ENCODE results near the gene ANKRD33B.

ANKRD33B gene

GRCh38 chr5:10610058-10610457 is 46.2 kb downstream of the ANKRD33B start:
- peak overlapping the region; percentile 23; the same call in 1 of the 2 replicates for H3K27ac ChIP-seq
- no peak for TF ChIP-seq Cebpa-rat (IDR thresholded peaks at IDR 0.05)
- H3K4me3 ChIP-seq, result no peak overlapping the region
- H3K27me3 ChIP-seq, result no peaks in the 10 kb centered on the region
- H3K9ac ChIP-seq, result no peak overlapping the region
- H3K36me3 ChIP-seq, result peaks cover 19% of the 10 kb centered on the region
- H4K20me1 ChIP-seq, result peaks cover 36% of the 10 kb centered on the region
- peaks cover 74% of the 10 kb centered on the region for H3K4me1 ChIP-seq
- H3K9me3 ChIP-seq, result no peaks in the 10 kb centered on the region
- H3K4me2 ChIP-seq, result peak overlapping the region; percentile 93; the same call in 1 of the 2 replicates

- H3K4me1 ChIP-seq, result peaks cover 62% of the 10 kb centered on the region
- no peak overlapping the region for H3K9ac ChIP-seq
- H3K4me3 ChIP-seq, result no peak overlapping the region
- no peak for TF ChIP-seq Cebpa-rat (IDR thresholded peaks at IDR 0.05)
- H3K9me3 ChIP-seq, result no peaks in the 10 kb centered on the region
- peak overlapping the region; percentile 31; the same call in 1 of the 2 replicates for H3K27ac ChIP-seq
- H3K27me3 ChIP-seq, result no peaks in the 10 kb centered on the region
- no peak overlapping the region; the same call in 1 of the 2 replicates for H3K4me2 ChIP-seq
- H4K20me1 ChIP-seq, result peaks cover 46% of the 10 kb centered on the region
- H3K36me3 ChIP-seq, result peaks cover 18% of the 10 kb centered on the region
These were observed 47.4 kb downstream of the ANKRD33B start for GRCh38 chr5:10611290-10611689.

- Histone ChIP-seq H3K27me3 (no peaks in the 10 kb centered on the region), H3K4me2 (no peak overlapping the region), H3K27ac (0 out of 2 replicates have a peak overlapping the region, but pooled peaks have one; percentile 31), H3K9me3 (no peaks in the 10 kb centered on the region), H4K20me1 (peaks cover 55% of the 10 kb centered on the region), H3K4me3 (no peak overlapping the region), H3K9ac (no peak overlapping the region), H3K4me1 (peaks cover 52% of the 10 kb centered on the region), H3K36me3 (peaks cover 24% of the 10 kb centered on the region)
- no peak for TF ChIP-seq Cebpa-rat (IDR thresholded peaks at IDR 0.05)
These were observed 48.4 kb downstream of the ANKRD33B start for GRCh38 chr5:10612251-10612650.

GRCh38 chr5:10615693-10616092 is 51.8 kb downstream of the ANKRD33B start:
- peaks cover 59% of the 10 kb centered on the region for H3K36me3 ChIP-seq
- H3K9me3 ChIP-seq, result peaks cover 32% of the 10 kb centered on the region
- no peak overlapping the region for H3K4me3 ChIP-seq
- H3K4me2 ChIP-seq, result no peak overlapping the region
- no peak overlapping the region for H3K9ac ChIP-seq
- TF ChIP-seq Cebpa-rat (IDR thresholded peaks at IDR 0.05), result no peak
- H3K27me3 ChIP-seq, result no peaks in the 10 kb centered on the region
- no peak overlapping the region for H3K27ac ChIP-seq
- peaks cover 74% of the 10 kb centered on the region for H4K20me1 ChIP-seq
- H3K4me1 ChIP-seq, result peaks cover 18% of the 10 kb centered on the region

- peaks cover 5% of the 10 kb centered on the region for H3K4me1 ChIP-seq
- H3K9ac ChIP-seq, result no peak overlapping the region
- TF ChIP-seq Cebpa-rat (IDR thresholded peaks at IDR 0.05), result no peak
These were observed 53.2 kb downstream of the ANKRD33B start for GRCh38 chr5:10617103-10617502.

GRCh38 chr5:10618311-10618710 is 54.4 kb downstream of the ANKRD33B start:
- no peak overlapping the region for H3K4me3 ChIP-seq
- H3K4me2 ChIP-seq, result no peak overlapping the region
- H3K4me1 ChIP-seq, result 0 out of 2 replicates have a peak, but pooled peaks cover 9% of the 10 kb centered on the region
- H3K27ac ChIP-seq, result no peak overlapping the region
- H4K20me1 ChIP-seq, result peaks cover 67% of the 10 kb centered on the region
- H3K36me3 ChIP-seq, result peaks cover 69% of the 10 kb centered on the region
- H3K9ac ChIP-seq, result no peak overlapping the region
- no peak for TF ChIP-seq Cebpa-rat (IDR thresholded peaks at IDR 0.05)
- no peaks in the 10 kb centered on the region for H3K27me3 ChIP-seq
- H3K9me3 ChIP-seq, result peaks cover 38% of the 10 kb centered on the region

More at GRCh38 chr5:10617103-10617502, 53.2 kb downstream of the ANKRD33B start:
- peaks cover 64% of the 10 kb centered on the region for H3K36me3 ChIP-seq
- no peak overlapping the region for H3K4me2 ChIP-seq
- peaks cover 69% of the 10 kb centered on the region for H4K20me1 ChIP-seq
- H3K27ac ChIP-seq, result no peak overlapping the region
- H3K27me3 ChIP-seq, result no peaks in the 10 kb centered on the region
- H3K4me3 ChIP-seq, result no peak overlapping the region
- H3K9me3 ChIP-seq, result peaks cover 38% of the 10 kb centered on the region

GRCh38 chr5:10619649-10620048 is 55.8 kb downstream of the ANKRD33B start:
- H3K27ac ChIP-seq, result no peak overlapping the region
- peaks cover 13% of the 10 kb centered on the region; the same call in 1 of the 2 replicates for H3K4me1 ChIP-seq
- H3K9ac ChIP-seq, result no peak overlapping the region
- H4K20me1 ChIP-seq, result peaks cover 64% of the 10 kb centered on the region
- no peak for TF ChIP-seq Cebpa-rat (IDR thresholded peaks at IDR 0.05)
- H3K36me3 ChIP-seq, result peaks cover 77% of the 10 kb centered on the region
- peaks cover 38% of the 10 kb centered on the region for H3K9me3 ChIP-seq
- no peak overlapping the region for H3K4me3 ChIP-seq
- H3K27me3 ChIP-seq, result no peaks in the 10 kb centered on the region
- no peak overlapping the region for H3K4me2 ChIP-seq

- no peak overlapping the region for H3K9ac ChIP-seq
These were observed 56.5 kb downstream of the ANKRD33B start for GRCh38 chr5:10620346-10620745.

GRCh38 chr5:10621832-10622231 is 58.0 kb downstream of the ANKRD33B start:
- Histone ChIP-seq H3K4me1 (peaks cover 35% of the 10 kb centered on the region), H3K4me3 (no peak overlapping the region), H3K4me2 (no peak overlapping the region), H4K20me1 (peaks cover 66% of the 10 kb centered on the region), H3K36me3 (peaks cover 86% of the 10 kb centered on the region), H3K27ac (no peak overlapping the region), H3K9me3 (peaks cover 38% of the 10 kb centered on the region), H3K27me3 (no peaks in the 10 kb centered on the region), H3K9ac (no peak overlapping the region)
- no peak for TF ChIP-seq Cebpa-rat (IDR thresholded peaks at IDR 0.05)

More at GRCh38 chr5:10620346-10620745, 56.5 kb downstream of the ANKRD33B start:
- Histone ChIP-seq H3K36me3 (peaks cover 83% of the 10 kb centered on the region), H3K9me3 (peaks cover 38% of the 10 kb centered on the region), H3K4me2 (no peak overlapping the region), H3K4me1 (peaks cover 20% of the 10 kb centered on the region), H3K4me3 (no peak overlapping the region), H3K27me3 (no peaks in the 10 kb centered on the region), H4K20me1 (peaks cover 65% of the 10 kb centered on the region), H3K27ac (no peak overlapping the region)
- TF ChIP-seq Cebpa-rat (IDR thresholded peaks at IDR 0.05), result no peak

- H4K20me1 ChIP-seq, result peaks cover 64% of the 10 kb centered on the region
- peaks cover 44% of the 10 kb centered on the region for H3K4me1 ChIP-seq
- no peak overlapping the region for H3K4me3 ChIP-seq
- H3K9me3 ChIP-seq, result peaks cover 35% of the 10 kb centered on the region
- no peak overlapping the region for H3K9ac ChIP-seq
- no peak for TF ChIP-seq Cebpa-rat (IDR thresholded peaks at IDR 0.05)
- H3K4me2 ChIP-seq, result no peak overlapping the region
- no peaks in the 10 kb centered on the region for H3K27me3 ChIP-seq
- H3K36me3 ChIP-seq, result peaks cover 76% of the 10 kb centered on the region
- H3K27ac ChIP-seq, result no peak overlapping the region
These were observed 58.9 kb downstream of the ANKRD33B start for GRCh38 chr5:10622810-10623209.

Data from BLaER1 (cell line).